GM23338 (cell line): Measurements from ENCODE around the gene CCNB2. TPM values are rescaled to one million over a fixed set of nuclear protein-coding genes. Genes with fewer than 3 reads are reported as not detected.

Experiments used
- ATAC-seq: fragments of 200-7000 bp; cut with Tn5 transposase; 3 replicates; pipeline ENCODE4 v1.9.1; 2020
- DNase-seq: peaks from one replicate; pipeline ENCODE4 v3.0.0-alpha.2; 2015; ENCODE audit warnings: low spot score
- H2AFZ ChIP-seq: fragments of 200-600 bp; sonication (generic); 2 replicates; pipeline ENCODE4 v1.8.0; 2016; ENCODE audit warnings: antibody characterized with exemption, mild to moderate bottlenecking, moderate library complexity
- H3F3A ChIP-seq: fragments of 200-600 bp; sonication (generic); replicated peaks from 2 replicates; pipeline ENCODE4 v1.8.0; 2017; ENCODE audit warnings: antibody characterized with exemption, mixed run types, low read depth
- H3K27ac ChIP-seq: fragments of 200-600 bp; sonication (generic); 2 replicates; pipeline ENCODE4 v1.6.1; 2016; ENCODE audit warnings: low read depth
- H3K27me3 ChIP-seq: fragments of 200-600 bp; sonication (generic); 2 replicates; pipeline ENCODE4 v1.8.0; 2016; ENCODE audit warnings: mild to moderate bottlenecking, mixed run types, moderate library complexity; ENCODE audit not compliant: insufficient read depth
- H3K36me3 ChIP-seq: fragments of 200-600 bp; sonication (generic); 2 replicates; pipeline ENCODE4 v1.8.0; 2016; ENCODE audit warnings: mild to moderate bottlenecking; ENCODE audit not compliant: insufficient read depth
- H3K4me1 ChIP-seq: fragments of 200-600 bp; sonication (generic); 2 replicates; pipeline ENCODE4 v1.8.0; 2016; ENCODE audit warnings: mild to moderate bottlenecking, moderate library complexity; ENCODE audit not compliant: insufficient read depth
- H3K4me2 ChIP-seq: fragments of 200-600 bp; sonication (generic); 2 replicates; pipeline ENCODE4 v1.7.1; 2017; ENCODE audit warnings: mixed run types
- H3K4me3 ChIP-seq: fragments of 200-600 bp; sonication (generic); 2 replicates; pipeline ENCODE4 v1.6.1; 2016; ENCODE audit warnings: mixed run types
- H3K79me2 ChIP-seq: fragments of 200-600 bp; sonication (generic); replicated peaks from 2 replicates; pipeline ENCODE4 v1.8.0; 2017; ENCODE audit warnings: mild to moderate bottlenecking; ENCODE audit not compliant: insufficient read depth
- H3K9me2 ChIP-seq: fragments of 200-600 bp; sonication (generic); 2 replicates; pipeline ENCODE4 v1.8.0; 2017; ENCODE audit not compliant: insufficient read depth
- H4K20me1 ChIP-seq: fragments of 200-600 bp; sonication (generic); replicated peaks from 2 replicates; pipeline ENCODE4 v1.8.0; 2017; ENCODE audit warnings: mild to moderate bottlenecking; ENCODE audit not compliant: insufficient read depth
- H3K27ac Mint-ChIP-seq: 2 replicates; pipeline ENCODE4 v1.8.0; 2020; ENCODE audit warnings: inconsistent platforms, mild to moderate bottlenecking, moderate library complexity, mixed read lengths
- H3K27me3 Mint-ChIP-seq: 3 replicates; pipeline ENCODE4 v1.8.0; 2022; ENCODE audit warnings: low read depth, mild to moderate bottlenecking, moderate library complexity, mixed read lengths, inconsistent platforms; ENCODE audit not compliant: insufficient read depth, poor library complexity
- H3K36me3 Mint-ChIP-seq: 3 replicates; pipeline ENCODE4 v1.8.0; 2021; ENCODE audit warnings: low read depth, mild to moderate bottlenecking, inconsistent platforms, moderate library complexity, mixed read lengths
- H3K4me1 Mint-ChIP-seq: 3 replicates; pipeline ENCODE4 v1.8.0; 2020; ENCODE audit warnings: mild to moderate bottlenecking, inconsistent platforms, mixed read lengths
- H3K4me3 Mint-ChIP-seq: 3 replicates; pipeline ENCODE4 v1.8.0; 2021; ENCODE audit warnings: moderate library complexity, mild to moderate bottlenecking, inconsistent platforms, mixed read lengths
- H3K9me3 Mint-ChIP-seq: 3 replicates; pipeline ENCODE4 v1.8.0; 2020; ENCODE audit warnings: moderate library complexity, mild to moderate bottlenecking, inconsistent platforms, mixed read lengths
- EZH2 ChIP-seq: fragments of 200-600 bp; sonication (generic); IDR thresholded peaks from one replicate; pipeline ENCODE4 v1.8.0; 2017; ENCODE audit warnings: antibody characterized with exemption, mild to moderate bottlenecking, low read depth; ENCODE audit not compliant: unreplicated experiment
- JUNB ChIP-seq: IDR thresholded peaks from one replicate; pipeline ENCODE4 v1.6.1; 2016; ENCODE audit warnings: antibody characterized with exemption; ENCODE audit not compliant: unreplicated experiment
- ZNF331 ChIP-seq: fragments of 250-450 bp; sonication (Bioruptor Pico); IDR thresholded peaks from 2 replicates; pipeline ENCODE4 v1.5.0; 2020; ENCODE audit warnings: low read depth, mild to moderate bottlenecking, moderate library complexity
- ZNF462 ChIP-seq: fragments of 250-450 bp; sonication (Bioruptor Pico); IDR thresholded peaks from 2 replicates; pipeline ENCODE4 v1.5.0; 2020; ENCODE audit warnings: mild to moderate bottlenecking, moderate library complexity
- microRNA counts: library from miRNA; unstranded; fragments of <30 nt; microRNA quantifications from one replicate; lab custom pipeline; 2017
- microRNA-seq: library from miRNA; unstranded; fragments of <30 nt; microRNA quantifications from one replicate; pipeline ENCODE4, GENCODE V29; 2017
- polyA plus RNA-seq: library from polyadenylated mRNA; unstranded; fragments of >200 nt; fragmentation: Nextera tagmentation; extraction: Ambion mirVana; gene quantifications from 2 replicates; pipeline ENCODE4 v1.2.1, GENCODE V29; 2016
- small RNA-seq: library from RNA; depleted of rRNA; stranded (forward); fragments of <200 nt; gene quantifications from one replicate; pipeline ENCODE3, GENCODE V24; 2014; ENCODE audit warnings: low replicate concordance
- total RNA-seq: library from RNA; depleted of rRNA; stranded (reverse); fragments of >200 nt; shearing (Covaris generic); gene quantifications from 2 replicates; pipeline ENCODE4 v1.2.3, GENCODE V29; 2014; rRNA removed

The CCNB2 gene
- total and polyA plus RNA-seq, 2 experiments from 2014 or later, result 81.8 to 108 TPM

GRCh38 chr15:59174151-59174834 is 69.3 kb downstream of the CCNB2 start:
- no peak for ATAC-seq
- H3K9me3 Mint-ChIP-seq, result no peaks in the 10 kb centered on the region
- H3K9me2 ChIP-seq, result no peaks in the 10 kb centered on the region
- no peaks in the 10 kb centered on the region for H3K4me1 ChIP-seq
- peaks cover 15% of the 10 kb centered on the region for H3K4me1 Mint-ChIP-seq
- no peaks in the 10 kb centered on the region for H3K27me3 ChIP-seq
- no peaks in the 10 kb centered on the region for H4K20me1 ChIP-seq
- no peaks in the 10 kb centered on the region for H3F3A ChIP-seq
- no peak overlapping the region for H3K4me3 ChIP-seq
- H3K36me3 Mint-ChIP-seq, result peaks cover 27% of the 10 kb centered on the region
- H3K4me2 ChIP-seq, result no peak overlapping the region
- no peak overlapping the region for H3K27ac Mint-ChIP-seq
- no peak for DNase-seq
- peaks cover 7% of the 10 kb centered on the region; the same call in 1 of the 2 replicates for H3K36me3 ChIP-seq
- no peaks in the 10 kb centered on the region for H3K79me2 ChIP-seq
- TF ChIP-seq ZNF331 (CRISPR knock-in tag) (no peak), JUNB (no peak), ZNF462 (no peak), EZH2 (no peak)
- H3K4me3 Mint-ChIP-seq, result no peak overlapping the region
- no peak overlapping the region for H3K27ac ChIP-seq
- no peaks in the 10 kb centered on the region for H3K27me3 Mint-ChIP-seq
- H2AFZ ChIP-seq, result no peak overlapping the region

MicroRNAs encoded within 50 kb of the gene (microRNA counts, 767-probe panel; counts per million panel counts)
- microRNA hsa-miR-2116-5p (lab: Ali Mortazavi, UCI), result not detected

Small RNA genes within 50 kb of the gene (microRNA-seq; reads per million reads assigned to microRNA genes)
- gene MIR2116, result 1.6 reads per million

Small RNA genes within 50 kb of the gene (small RNA-seq; reads per million reads assigned to genes)
- gene MIR2116, result 0.12 reads per million

Other genes with a start within 250 kb of the CCNB2 start
- 165 and 210 TPM in 2 replicates for gene SLTM, start 171.5 kb upstream of the CCNB2 start, total RNA-seq
- 398 and 476 TPM in 2 replicates for gene SLTM, start 171.5 kb upstream of the CCNB2 start, polyA plus RNA-seq
- gene RNF111, start 117.5 kb upstream of the CCNB2 start, total RNA-seq, result 24.4 and 24.5 TPM in 2 replicates
- gene RNF111, start 117.5 kb upstream of the CCNB2 start, polyA plus RNA-seq, result 12.8 and 14.4 TPM in 2 replicates
- not detected in 2 replicates for gene LDHAL6B, start 101.7 kb downstream of the CCNB2 start, total RNA-seq
- not detected in 2 replicates for gene LDHAL6B, start 101.7 kb downstream of the CCNB2 start, polyA plus RNA-seq